Measurements from ENCODE around the gene STXBP5. TPM values are rescaled to one million over a fixed set of nuclear protein-coding genes. Genes with fewer than 3 reads are reported as not detected.
A peak's percentile ranks its signal among the peaks of the same experiment; 100 is the strongest.

Gene STXBP5
- total RNA-seq, 3 donors from 2014 or later (not counting 1 experiment from before 2014, with no cell fraction given) = 22.9 to 43.9 (median 35.9) TPM

- H3K27ac ChIP-seq (ENCODE audit: low read length) = no peak overlapping the region
- Mint-ChIP-seq H3K4me1 (no peaks in the 10 kb centered on the region), H3K27ac (no peak overlapping the region), H3K27me3 (ENCODE audit: low read depth in 2 of 2) (no peaks in the 10 kb centered on the region), H3K9me3 (no peaks in the 10 kb centered on the region), H3K36me3 (peaks cover 1% of the 10 kb centered on the region), H3K4me3 (no peak overlapping the region)
- intact Hi-C loops (cut with micrococcal nuclease) = no loop called here
- ATAC-seq = no peak
- no peaks in the 10 kb centered on the region for H3K4me1 ChIP-seq (ENCODE audit: control insufficient read depth, insufficient read depth, low read length)
- H3K9me3 ChIP-seq (ENCODE audit: control insufficient read depth, insufficient read depth, low read length) = no peaks in the 10 kb centered on the region
- TF ChIP-seq CTCF (IDR thresholded peaks at IDR 0.05) = no peak
- no peak for DNase-seq
- H3K36me3 ChIP-seq (ENCODE audit: control insufficient read depth, insufficient read depth, low read length) = peaks cover 5% of the 10 kb centered on the region
- WGBS (ENCODE audit: insufficient coverage) = 100% methylated on average over 1 of the region's 1 CpG
- no peaks in the 10 kb centered on the region for H3K27me3 ChIP-seq (ENCODE audit: control insufficient read depth, insufficient read depth, low read length)
- no peak overlapping the region for H3K4me3 ChIP-seq (ENCODE audit: low read length)
These were observed 185.2 kb downstream of the STXBP5 start for GRCh38 chr6:147389463-147389862.

GRCh38 chr6:147390909-147391536 lies 186.8 kb downstream of the STXBP5 start:
- H3K4me1 ChIP-seq (ENCODE audit: control insufficient read depth, insufficient read depth, low read length) = no peaks in the 10 kb centered on the region
- no peaks in the 10 kb centered on the region for H3K27me3 Mint-ChIP-seq (ENCODE audit: low read depth in 2 of 2)
- no peak for ATAC-seq
- DNase-seq = peak in 1 of 2 donors; percentile 4
- intact Hi-C loops (cut with micrococcal nuclease) = no loop called here
- no peak for TF ChIP-seq CTCF (IDR thresholded peaks at IDR 0.05)
- WGBS (ENCODE audit: insufficient coverage) = 89% methylated on average over 4 of the region's 5 CpGs
- H3K27me3 ChIP-seq (ENCODE audit: control insufficient read depth, insufficient read depth, low read length) = no peaks in the 10 kb centered on the region
- H3K36me3 ChIP-seq (ENCODE audit: control insufficient read depth, insufficient read depth, low read length) = no peaks in the 10 kb centered on the region
- no peak overlapping the region for H3K4me3 ChIP-seq (ENCODE audit: low read length)
- no peak overlapping the region for H3K27ac Mint-ChIP-seq
- H3K4me3 Mint-ChIP-seq = no peak overlapping the region
- H3K36me3 Mint-ChIP-seq = no peaks in the 10 kb centered on the region
- H3K4me1 Mint-ChIP-seq = no peaks in the 10 kb centered on the region
- H3K27ac ChIP-seq (ENCODE audit: low read length) = no peak overlapping the region
- no peaks in the 10 kb centered on the region for H3K9me3 Mint-ChIP-seq
- H3K9me3 ChIP-seq (ENCODE audit: control insufficient read depth, insufficient read depth, low read length) = no peaks in the 10 kb centered on the region

- Mint-ChIP-seq H3K27ac (no peak overlapping the region), H3K27me3 (ENCODE audit: low read depth in 2 of 2) (no peaks in the 10 kb centered on the region), H3K9me3 (no peaks in the 10 kb centered on the region), H3K36me3 (no peaks in the 10 kb centered on the region), H3K4me3 (no peak overlapping the region), H3K4me1 (no peaks in the 10 kb centered on the region)
- H3K4me3 ChIP-seq (ENCODE audit: low read length) = no peak overlapping the region
- intact Hi-C loops (cut with micrococcal nuclease) = no loop called here
- no peaks in the 10 kb centered on the region for H3K4me1 ChIP-seq (ENCODE audit: control insufficient read depth, insufficient read depth, low read length)
- H3K27me3 ChIP-seq (ENCODE audit: control insufficient read depth, insufficient read depth, low read length) = no peaks in the 10 kb centered on the region
- DNase-seq (no peak), ATAC-seq (peak in 1 of 3 donors; percentile 34)
- H3K9me3 ChIP-seq (ENCODE audit: control insufficient read depth, insufficient read depth, low read length) = no peaks in the 10 kb centered on the region
- H3K36me3 ChIP-seq (ENCODE audit: control insufficient read depth, insufficient read depth, low read length) = no peaks in the 10 kb centered on the region
- no peak overlapping the region for H3K27ac ChIP-seq (ENCODE audit: low read length)
- WGBS (ENCODE audit: insufficient coverage) = 65% methylated on average over 6 of the region's 8 CpGs
- no peak for TF ChIP-seq CTCF (IDR thresholded peaks at IDR 0.05)
These were observed 188.9 kb downstream of the STXBP5 start for GRCh38 chr6:147392917-147393625.
